ENCODE results near the gene B3GNT4.
"Not testable (repeated sequence)": the region's sequence is repeated elsewhere in the genome, so short reads cannot be mapped to it uniquely, and the experiment has no call there.

GRCh38 chr12:122258462-122258861 lies 55.0 kb downstream of the B3GNT4 start:
- not testable (repeated sequence) for TF ChIP-seq EZH2 (IDR thresholded peaks at IDR 0.05; ENCODE audit: borderline replicate concordance, low read length)
- TF ChIP-seq, protein P1, sequence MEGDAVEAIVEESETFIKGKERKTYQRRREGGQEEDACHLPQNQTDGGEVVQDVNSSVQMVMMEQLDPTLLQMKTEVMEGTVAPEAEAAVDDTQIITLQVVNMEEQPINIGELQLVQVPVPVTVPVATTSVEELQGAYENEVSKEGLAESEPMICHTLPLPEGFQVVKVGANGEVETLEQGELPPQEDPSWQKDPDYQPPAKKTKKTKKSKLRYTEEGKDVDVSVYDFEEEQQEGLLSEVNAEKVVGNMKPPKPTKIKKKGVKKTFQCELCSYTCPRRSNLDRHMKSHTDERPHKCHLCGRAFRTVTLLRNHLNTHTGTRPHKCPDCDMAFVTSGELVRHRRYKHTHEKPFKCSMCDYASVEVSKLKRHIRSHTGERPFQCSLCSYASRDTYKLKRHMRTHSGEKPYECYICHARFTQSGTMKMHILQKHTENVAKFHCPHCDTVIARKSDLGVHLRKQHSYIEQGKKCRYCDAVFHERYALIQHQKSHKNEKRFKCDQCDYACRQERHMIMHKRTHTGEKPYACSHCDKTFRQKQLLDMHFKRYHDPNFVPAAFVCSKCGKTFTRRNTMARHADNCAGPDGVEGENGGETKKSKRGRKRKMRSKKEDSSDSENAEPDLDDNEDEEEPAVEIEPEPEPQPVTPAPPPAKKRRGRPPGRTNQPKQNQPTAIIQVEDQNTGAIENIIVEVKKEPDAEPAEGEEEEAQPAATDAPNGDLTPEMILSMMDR (IDR thresholded peaks at IDR 0.05; ENCODE audit: low read length): not testable (repeated sequence)

All from OCI-LY1 (cell line).